Endothelial cell of umbilical vein (primary cell): ENCODE data around the gene NFIL3. TPM values are rescaled to one million over a fixed set of nuclear protein-coding genes. Genes with fewer than 3 reads are reported as not detected.

ENCODE experiments used
- BruUV-seq: library from RNA; stranded (reverse); fragments of 400-500 nt; replicated peaks from 2 replicates; lab custom pipeline; 2021; lab: Mats Ljungman, UMichigan
- CTCF ChIA-PET: fragments of 300-600, 350-600 bp; sonication (Branson Sonifier 250); formaldehyde crosslinking; loops from one replicate; lab custom pipeline; 2021; ENCODE audit warnings: antibody characterized with exemption, inconsistent platforms; lab: Charles Lee
- POLR2A ChIA-PET: fragments of 300-600, 350-600 bp; sonication (Branson Sonifier 250); formaldehyde crosslinking; loops from one replicate; lab custom pipeline; 2021; ENCODE audit warnings: antibody characterized with exemption, inconsistent platforms; lab: Charles Lee
- DNase-seq: peaks from one replicate; pipeline ENCODE4 v3.0.0-alpha.2; 2011; ENCODE audit warnings: low read depth, low spot score
- FAIRE-seq: peaks from 2 replicates; lab custom pipeline; 2011; peaks lifted over from hg19 to GRCh38; lab: Jason Lieb, UNC
- H2AFZ ChIP-seq: 2 replicates; pipeline ENCODE4 v1.6.0; 2012; ENCODE audit warnings: low read depth, low read length, control low read depth, inconsistent platforms
- H3K27ac ChIP-seq: 2 replicates; pipeline ENCODE4 v1.5.1; 2011; ENCODE audit warnings: low read depth, mild to moderate bottlenecking, control low read depth, low read length, moderate library complexity; ENCODE audit not compliant: insufficient read depth
- H3K27me3 ChIP-seq, 2 experiments: 2 replicates each; pipeline versions ENCODE4 v1.6.0 to v1.6.1; 2011; ENCODE audit warnings: low read length in 2 of 2, mixed read lengths in 1 of 2; ENCODE audit not compliant: control insufficient read depth in 2 of 2, insufficient read depth in 2 of 2
- H3K36me3 ChIP-seq, 2 experiments: 2 replicates in 1 of 2; 3 replicates in 1 of 2; pipeline ENCODE4 v1.5.1; 2011; ENCODE audit warnings: low read length in 2 of 2, mild to moderate bottlenecking in 1 of 2, moderate library complexity in 1 of 2; ENCODE audit not compliant: control insufficient read depth in 2 of 2, insufficient read depth in 2 of 2; ENCODE audit errors: extremely low read depth in 1 of 2
- H3K4me1 ChIP-seq: 3 replicates; pipeline ENCODE4 v1.5.1; 2011; ENCODE audit warnings: mild to moderate bottlenecking, low read length; ENCODE audit not compliant: control insufficient read depth, insufficient read depth; ENCODE audit errors: extremely low read depth
- H3K4me2 ChIP-seq: 2 replicates; pipeline ENCODE4 v1.6.1; 2011; ENCODE audit warnings: low read length, control low read depth, mixed read lengths; ENCODE audit not compliant: insufficient read depth
- H3K4me3 ChIP-seq, 3 experiments: fragments of 200-600 bp in 1 of 3; sonication (generic), shearing (Covaris generic) in 1 of 3; replicated peaks in 1 of 3; 2 replicates each; pipeline ENCODE4 v1.5.1; 2011 to 2016; ENCODE audit warnings: control low read depth in 3 of 3, low read length in 3 of 3, mild to moderate bottlenecking in 2 of 3, inconsistent platforms in 1 of 3, low read depth in 1 of 3, moderate library complexity in 1 of 3; ENCODE audit not compliant: insufficient read depth in 1 of 3
- H3K79me2 ChIP-seq: 2 replicates; pipeline ENCODE4 v1.6.0; 2012; ENCODE audit warnings: low read length, inconsistent platforms; ENCODE audit not compliant: control insufficient read depth, insufficient read depth
- H3K9ac ChIP-seq: replicated peaks from 2 replicates; pipeline ENCODE3; 2011; ENCODE audit warnings: low read length, control low read depth; ENCODE audit not compliant: insufficient read depth; ENCODE audit errors: extremely low read depth
- H3K9me1 ChIP-seq: replicated peaks from 3 replicates; pipeline ENCODE4 v1.6.0; 2011; ENCODE audit warnings: mild to moderate bottlenecking, low read length; ENCODE audit not compliant: control insufficient read depth, insufficient read depth; ENCODE audit errors: extremely low read depth
- H3K9me3 ChIP-seq: replicated peaks from 2 replicates; pipeline ENCODE4 v1.5.1; 2012; ENCODE audit warnings: low read length, inconsistent platforms; ENCODE audit not compliant: control insufficient read depth, insufficient read depth
- H4K20me1 ChIP-seq: replicated peaks from 2 replicates; pipeline ENCODE3; 2011; ENCODE audit warnings: mild to moderate bottlenecking, low read length; ENCODE audit not compliant: control insufficient read depth, insufficient read depth; ENCODE audit errors: extremely low read depth
- EZH2 ChIP-seq: IDR thresholded peaks from 2 replicates; pipeline ENCODE4 v1.6.1; 2012; ENCODE audit warnings: borderline replicate concordance, low read depth, mild to moderate bottlenecking, moderate library complexity, low read length, inconsistent platforms; ENCODE audit not compliant: severe bottlenecking
- FOS ChIP-seq: IDR thresholded peaks from 2 replicates; pipeline ENCODE4 v1.6.1; 2011; ENCODE audit warnings: mild to moderate bottlenecking, low read length, moderate library complexity, borderline replicate concordance; ENCODE audit not compliant: insufficient read depth
- GATA2 ChIP-seq: IDR thresholded peaks from 2 replicates; pipeline ENCODE4 v1.7.0; 2011; ENCODE audit warnings: low read depth, mild to moderate bottlenecking, moderate library complexity, mixed read lengths, low read length; ENCODE audit not compliant: insufficient read length, insufficient read depth
- JUN ChIP-seq: IDR thresholded peaks from 2 replicates; pipeline ENCODE4 v1.6.1; 2011; ENCODE audit warnings: borderline replicate concordance, low read depth; ENCODE audit not compliant: insufficient read length, insufficient read depth
- MYC ChIP-seq: IDR thresholded peaks from one replicate; pipeline ENCODE4 v1.6.1; 2011; ENCODE audit warnings: mild to moderate bottlenecking, low read depth, low read length
- POLR2A ChIP-seq: IDR thresholded peaks from 2 replicates; pipeline ENCODE4 v1.6.1; 2012; ENCODE audit warnings: low read depth, mild to moderate bottlenecking, control low read depth, low read length
- POLR2AphosphoS5 ChIP-seq: IDR thresholded peaks from 2 replicates; pipeline ENCODE4 v1.6.1; 2012; ENCODE audit warnings: low read depth, mild to moderate bottlenecking, control low read depth, low read length, moderate library complexity; ENCODE audit not compliant: insufficient read depth
- dilution Hi-C: fragments of 300-500 bp; cut with MboI; formaldehyde crosslinking; loops from one replicate; pipeline ENCODE4 v1.15.0; 2019; ENCODE audit warnings: low sequenced_read_pairs; ENCODE audit not compliant: extremely low pct_ligation_motif_present
- intact Hi-C: fragments of 100-400 bp; cut with micrococcal nuclease; formaldehyde crosslinking; loops from one replicate; pipeline ENCODE4 v1.10.0; 2022
- polyA plus RNA-seq, 4 experiments: library from polyadenylated mRNA; depleted of rRNA in 3 of 4; stranded (reverse) in 3 of 4; unstranded in 1 of 4; fragments of >200 nt; gene quantifications; 2 replicates each; pipeline versions ENCODE4 v1.2.1 to v1.2.3, GENCODE V29; 2011 to 2012; ENCODE audit warnings: missing spikeins in 1 of 4
- total RNA-seq: library from RNA; stranded (reverse); gene quantifications from 2 replicates; pipeline ENCODE4 v1.2.3, GENCODE V29; 2021
- TF ChIP-seq, protein P1 (sequence below): IDR thresholded peaks from 2 replicates; pipeline ENCODE4 v1.6.1; 2011; ENCODE audit not compliant: insufficient read depth, insufficient read length

NFIL3 gene
- total and polyA plus RNA-seq, 2 donors (not counting 3 experiments of a cell fraction or from before 2014, with no cell fraction given), result 2.9 to 10.5 TPM

DNA sequence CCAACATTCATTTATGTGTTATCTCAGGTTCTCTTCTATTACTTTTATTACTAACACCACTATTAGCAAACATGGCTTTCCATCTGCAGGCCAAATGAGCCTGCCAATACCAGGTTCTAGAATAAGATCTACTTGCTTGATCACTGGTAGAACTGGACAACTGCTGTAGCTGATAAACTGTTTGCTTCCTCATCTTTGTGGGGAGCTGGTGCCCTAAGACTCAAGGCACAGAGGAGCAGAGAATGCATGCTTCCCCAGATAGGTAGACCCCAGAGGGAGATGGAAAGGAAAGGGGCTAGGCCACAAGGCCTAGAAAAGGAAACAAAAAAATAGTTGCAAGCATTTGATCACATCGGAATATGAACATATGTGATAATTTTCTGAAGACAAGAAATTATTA lies 31.2 kb downstream of the NFIL3 start:
- H3K27me3 ChIP-seq, result no peaks in the 10 kb centered on the region
- no peaks in the 10 kb centered on the region for H3K36me3 ChIP-seq
- no peak overlapping the region for H2AFZ ChIP-seq
- H3K9ac ChIP-seq, result no peak overlapping the region
- no peak overlapping the region for H3K4me2 ChIP-seq
- no TSS peak for BruUV-seq
- CTCF ChIA-PET, result no interaction called here
- H3K4me1 ChIP-seq, result peaks cover 12% of the 10 kb centered on the region
- no peaks in the 10 kb centered on the region for H3K9me1 ChIP-seq
- DNase-seq (no peak), FAIRE-seq (no peak)
- no peak for TF ChIP-seq FOS
- no peak overlapping the region for H3K27ac ChIP-seq
- intact Hi-C loops, result no loop called here
- no peak overlapping the region for H3K4me3 ChIP-seq
- dilution Hi-C loops, result no loop called here
- H4K20me1 ChIP-seq, result no peaks in the 10 kb centered on the region
- POLR2A ChIA-PET, result no interaction called here
- no peaks in the 10 kb centered on the region for H3K79me2 ChIP-seq
- no peaks in the 10 kb centered on the region for H3K9me3 ChIP-seq

- no peak overlapping the region for H3K9ac ChIP-seq
- no peaks in the 10 kb centered on the region for H3K79me2 ChIP-seq
- no peak overlapping the region for H2AFZ ChIP-seq
- intact Hi-C loops (no loop called here), dilution Hi-C loops (no loop called here)
- no peaks in the 10 kb centered on the region for H3K27me3 ChIP-seq
- no peak overlapping the region for H3K27ac ChIP-seq
- ChIA-PET CTCF (no interaction called here), POLR2A (no interaction called here)
- no peaks in the 10 kb centered on the region for H3K36me3 ChIP-seq
- no peak for TF ChIP-seq MYC
- no peak for TF ChIP-seq JUN
- TF ChIP-seq POLR2AphosphoS5, result no peak
- TF ChIP-seq FOS, result no peak
- TF ChIP-seq GATA2, result no peak
- TF ChIP-seq, protein P1, sequence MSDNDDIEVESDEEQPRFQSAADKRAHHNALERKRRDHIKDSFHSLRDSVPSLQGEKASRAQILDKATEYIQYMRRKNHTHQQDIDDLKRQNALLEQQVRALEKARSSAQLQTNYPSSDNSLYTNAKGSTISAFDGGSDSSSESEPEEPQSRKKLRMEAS, result no peak
- TF ChIP-seq POLR2A, result no peak
- TF ChIP-seq EZH2, result no peak
- H3K4me3 ChIP-seq, result no peak overlapping the region
- H3K4me2 ChIP-seq, result no peak overlapping the region
- BruUV-seq, result no TSS peak
- H3K9me1 ChIP-seq, result no peaks in the 10 kb centered on the region
- DNase-seq, result no peak
- FAIRE-seq, result no peak
- no peaks in the 10 kb centered on the region for H4K20me1 ChIP-seq
- no peaks in the 10 kb centered on the region for H3K9me3 ChIP-seq
- peaks cover 12% of the 10 kb centered on the region for H3K4me1 ChIP-seq
Observed at GRCh38 chr9:91391818-91392217, 31.8 kb downstream of the NFIL3 start.
